Liver (tissue), 9 donors: ENCODE measurements around the gene LRRC45. TPM values are rescaled to one million over a fixed set of nuclear protein-coding genes. Genes with fewer than 3 reads are reported as not detected.
A peak's percentile ranks its signal among the peaks of the same experiment; 100 is the strongest.

Source experiments
- DNase-seq: peaks from one replicate; pipeline ENCODE4 v3.0.0-alpha.2; 2017; ENCODE audit warnings: low spot score
- H3K27ac ChIP-seq, 2 donors: one replicate each; pipeline ENCODE4 v1.7.0; 2013; ENCODE audit warnings: inconsistent platforms in 2 of 2, low read length in 2 of 2, control low read depth in 1 of 2, low read depth in 1 of 2, mild to moderate bottlenecking in 1 of 2
- H3K27me3 ChIP-seq, 4 donors: one replicate each; pipeline versions ENCODE4 v1.6.1 to v1.7.0; 2013; ENCODE audit warnings: low read length in 3 of 4, inconsistent platforms in 1 of 4, mild to moderate bottlenecking in 1 of 4, moderate library complexity in 1 of 4; ENCODE audit not compliant: control insufficient read depth in 4 of 4, insufficient read depth in 4 of 4
- H3K36me3 ChIP-seq, 4 donors: one replicate each; pipeline versions ENCODE4 v1.6.1 to v1.7.0; 2013; ENCODE audit warnings: low read length in 3 of 4, mild to moderate bottlenecking in 3 of 4, low read depth in 1 of 4, moderate library complexity in 1 of 4; ENCODE audit not compliant: control insufficient read depth in 4 of 4, insufficient read depth in 3 of 4
- H3K4me1 ChIP-seq, 4 donors: one replicate each; pipeline versions ENCODE4 v1.6.1 to v1.7.0; 2013; ENCODE audit warnings: low read length in 3 of 4, mild to moderate bottlenecking in 3 of 4, moderate library complexity in 1 of 4; ENCODE audit not compliant: control insufficient read depth in 4 of 4, insufficient read depth in 4 of 4
- H3K4me3 ChIP-seq, 3 donors: one replicate each; pipeline versions ENCODE4 v1.6.1 to v1.7.0; 2013; ENCODE audit warnings: low read length in 3 of 3, control low read depth in 1 of 3, low read depth in 1 of 3, mild to moderate bottlenecking in 1 of 3
- H3K9ac ChIP-seq, 2 donors: one replicate each; pipeline ENCODE4 v1.7.0; 2013; ENCODE audit warnings: low read length in 2 of 2, mild to moderate bottlenecking in 2 of 2, moderate library complexity in 2 of 2, control low read depth in 1 of 2, low read depth in 1 of 2
- H3K9me3 ChIP-seq, 4 donors: one replicate each; pipeline versions ENCODE4 v1.6.1 to v1.7.0; 2013; ENCODE audit warnings: low read length in 3 of 4; ENCODE audit not compliant: control insufficient read depth in 4 of 4
- EGR1 ChIP-seq, 2 donors: IDR thresholded peaks; 2 replicates each; pipeline ENCODE4 v1.6.1; 2016 to 2018; ENCODE audit warnings: antibody characterized with exemption in 2 of 2, low read depth in 2 of 2
- FOXA2 ChIP-seq: IDR thresholded peaks from 2 replicates; pipeline ENCODE4 v1.6.1; 2016; ENCODE audit warnings: antibody characterized with exemption
- HNF4A ChIP-seq, 2 donors: conservative IDR thresholded peaks; 2 replicates each; pipeline ENCODE4 v1.6.1; 2016; ENCODE audit warnings: antibody characterized with exemption in 2 of 2, mild to moderate bottlenecking in 2 of 2
- HNF4G ChIP-seq: IDR thresholded peaks from 2 replicates; pipeline ENCODE4 v1.6.1; 2016; ENCODE audit warnings: antibody characterized with exemption
- JUND ChIP-seq, 2 donors: IDR thresholded peaks; 2 replicates each; pipeline ENCODE4 v1.6.1; 2016; ENCODE audit warnings: antibody characterized with exemption in 2 of 2
- MAX ChIP-seq: IDR thresholded peaks from 2 replicates; pipeline ENCODE4 v1.6.1; 2016; ENCODE audit warnings: antibody characterized with exemption
- NR2F2 ChIP-seq: IDR thresholded peaks from 2 replicates; pipeline ENCODE4 v1.6.1; 2016; ENCODE audit warnings: antibody characterized with exemption
- RXRA ChIP-seq, 2 donors: IDR thresholded peaks; 2 replicates each; pipeline ENCODE4 v1.6.1; 2017 to 2018; ENCODE audit warnings: antibody characterized with exemption in 2 of 2, mild to moderate bottlenecking in 1 of 2
- SP1 ChIP-seq: IDR thresholded peaks from 2 replicates; pipeline ENCODE4 v1.6.1; 2018; ENCODE audit warnings: antibody characterized with exemption, mild to moderate bottlenecking
- TAF1 ChIP-seq: conservative IDR thresholded peaks from 2 replicates; pipeline ENCODE4 v1.6.1; 2016; ENCODE audit warnings: antibody characterized with exemption, mild to moderate bottlenecking
- YY1 ChIP-seq: IDR thresholded peaks from 2 replicates; pipeline ENCODE4 v1.6.1; 2016; ENCODE audit warnings: antibody characterized with exemption, mild to moderate bottlenecking
- WGBS: extraction: QIAGEN DNeasy Blood & Tissue Kit; methylation state at CpG from one replicate; pipeline ENCODE4 v1.1.7; 2013; 5-methylcytosine and 5-hydroxymethylcytosine counted together
- polyA plus RNA-seq, 2 donors: library from polyadenylated mRNA; stranded (reverse) in 1 of 2; unstranded in 1 of 2; fragments of 200-250 nt in 1 of 2; fragments of >200 nt in 1 of 2; fragmentation: Nextera tagmentation in 1 of 2; extraction: Ambion mirVana in 1 of 2; gene quantifications; one replicate each; pipeline versions ENCODE4 v1.2.1 to v1.2.3, GENCODE V29; 2013 to 2015
- total RNA-seq, 2 donors: library from RNA; depleted of rRNA; stranded (reverse); fragments of >200 nt; gene quantifications; one replicate each; pipeline ENCODE4 v1.2.3, GENCODE V29; 2014
- TF ChIP-seq, protein P1 (sequence below): IDR thresholded peaks from 2 replicates; pipeline ENCODE4 v1.6.1; 2016; ENCODE audit warnings: antibody characterized with exemption
- TF ChIP-seq, protein P2 (sequence below): IDR thresholded peaks from 2 replicates; pipeline ENCODE4 v1.6.1; 2016; ENCODE audit warnings: antibody characterized with exemption
- donor health status: healthy.
- donor health status: healthy.
- donor health status: healthy.
- donor health status: healthy.
- donor health status: healthy.

Gene LRRC45
- total and polyA plus RNA-seq, 4 donors, result 4.0 to 14.1 (median 7.0) TPM

GRCh38 chr17:81999587-81999975, 23.5 kb upstream of the LRRC45 start:
- Histone ChIP-seq H3K36me3 (peaks cover 0 to 3% (median under 1%) of the 10 kb centered on the region in 4 donors), H3K9ac (no peak overlapping the region), H3K27me3 (no peaks in the 10 kb centered on the region), H3K9me3 (no peaks in the 10 kb centered on the region), H3K27ac (peak overlapping the region in 1 of 2 donors; percentile 52), H3K4me3 (no peak overlapping the region), H3K4me1 (peaks cover 6 to 21% (median 12%) of the 10 kb centered on the region in 4 donors)
- TF ChIP-seq, protein P1, sequence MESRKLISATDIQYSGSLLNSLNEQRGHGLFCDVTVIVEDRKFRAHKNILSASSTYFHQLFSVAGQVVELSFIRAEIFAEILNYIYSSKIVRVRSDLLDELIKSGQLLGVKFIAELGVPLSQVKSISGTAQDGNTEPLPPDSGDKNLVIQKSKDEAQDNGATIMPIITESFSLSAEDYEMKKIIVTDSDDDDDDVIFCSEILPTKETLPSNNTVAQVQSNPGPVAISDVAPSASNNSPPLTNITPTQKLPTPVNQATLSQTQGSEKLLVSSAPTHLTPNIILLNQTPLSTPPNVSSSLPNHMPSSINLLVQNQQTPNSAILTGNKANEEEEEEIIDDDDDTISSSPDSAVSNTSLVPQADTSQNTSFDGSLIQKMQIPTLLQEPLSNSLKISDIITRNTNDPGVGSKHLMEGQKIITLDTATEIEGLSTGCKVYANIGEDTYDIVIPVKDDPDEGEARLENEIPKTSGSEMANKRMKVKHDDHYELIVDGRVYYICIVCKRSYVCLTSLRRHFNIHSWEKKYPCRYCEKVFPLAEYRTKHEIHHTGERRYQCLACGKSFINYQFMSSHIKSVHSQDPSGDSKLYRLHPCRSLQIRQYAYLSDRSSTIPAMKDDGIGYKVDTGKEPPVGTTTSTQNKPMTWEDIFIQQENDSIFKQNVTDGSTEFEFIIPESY, result no peak
- TF ChIP-seq FOXA2 (no peak), RXRA (IDR thresholded peaks at IDR 0.05) (peak in 1 of 2 donors; percentile 7)
- TF ChIP-seq, protein P2, sequence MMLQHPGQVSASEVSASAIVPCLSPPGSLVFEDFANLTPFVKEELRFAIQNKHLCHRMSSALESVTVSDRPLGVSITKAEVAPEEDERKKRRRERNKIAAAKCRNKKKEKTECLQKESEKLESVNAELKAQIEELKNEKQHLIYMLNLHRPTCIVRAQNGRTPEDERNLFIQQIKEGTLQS, result no peak
- WGBS, result 76% methylated on average over 12 of the region's 12 CpGs
- DNase-seq, result no peak

DNA sequence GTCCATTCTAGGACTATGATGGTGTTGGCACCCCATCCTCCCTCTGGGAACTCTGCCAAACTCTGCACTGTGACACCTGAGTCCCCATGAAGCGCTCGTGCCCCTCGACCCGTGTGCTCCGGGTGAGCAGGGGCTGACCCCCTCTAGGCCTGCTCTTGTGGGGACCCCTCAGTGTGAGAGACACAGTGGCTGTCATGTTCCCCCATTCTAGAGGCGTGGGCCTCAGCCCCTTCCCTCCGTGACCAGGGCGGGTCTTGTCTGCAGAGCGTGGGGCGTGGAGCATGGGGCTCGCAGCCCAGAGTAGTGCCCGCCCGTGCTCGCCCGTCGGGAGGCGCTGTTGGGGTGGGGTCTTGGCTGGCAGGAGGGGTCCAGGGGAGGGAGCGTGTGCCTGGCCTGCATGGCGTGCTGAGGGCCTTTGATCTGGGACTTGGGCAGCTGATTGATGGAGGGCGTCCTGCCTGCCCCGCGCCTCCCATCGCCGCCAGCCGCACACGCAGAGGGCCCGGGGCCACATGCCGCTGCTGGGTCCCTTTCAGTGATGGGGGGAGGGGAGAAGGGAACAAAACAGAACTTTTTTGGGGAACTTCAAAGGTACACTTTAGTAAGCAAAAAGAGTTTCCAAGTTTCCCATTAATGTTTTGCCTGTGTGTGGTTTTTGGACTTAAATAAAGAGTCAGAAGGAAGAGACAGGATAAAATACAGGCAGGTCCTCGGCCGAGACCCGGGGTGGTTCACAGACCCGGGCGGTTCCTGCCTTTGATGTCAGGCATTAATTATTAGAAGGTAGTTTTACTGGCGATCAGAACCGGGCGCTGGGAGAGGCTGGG, 22.9 kb upstream of the LRRC45 start:
- H3K4me1 ChIP-seq, result peaks cover 6 to 20% (median 11%) of the 10 kb centered on the region in 4 donors
- no peaks in the 10 kb centered on the region for H3K27me3 ChIP-seq
- DNase-seq, result no peak
- no peaks in the 10 kb centered on the region for H3K9me3 ChIP-seq
- H3K9ac ChIP-seq, result no peak overlapping the region
- TF ChIP-seq TAF1 (no peak), NR2F2 (no peak), JUND (IDR thresholded peaks at IDR 0.05) (no peak), YY1 (no peak), SP1 (no peak), FOXA2 (no peak), EGR1 (IDR thresholded peaks at IDR 0.05; ENCODE audit: low read depth in 2 of 2) (no peak), MAX (no peak)
- TF ChIP-seq, protein P2, result no peak
- H3K27ac ChIP-seq, result peak overlapping the region; percentile 35 to 52
- WGBS, result 61% methylated on average over 36 of the region's 36 CpGs
- H3K4me3 ChIP-seq, result no peak overlapping the region
- H3K36me3 ChIP-seq, result peaks cover 0 to 3% (median under 1%) of the 10 kb centered on the region in 4 donors

DNA sequence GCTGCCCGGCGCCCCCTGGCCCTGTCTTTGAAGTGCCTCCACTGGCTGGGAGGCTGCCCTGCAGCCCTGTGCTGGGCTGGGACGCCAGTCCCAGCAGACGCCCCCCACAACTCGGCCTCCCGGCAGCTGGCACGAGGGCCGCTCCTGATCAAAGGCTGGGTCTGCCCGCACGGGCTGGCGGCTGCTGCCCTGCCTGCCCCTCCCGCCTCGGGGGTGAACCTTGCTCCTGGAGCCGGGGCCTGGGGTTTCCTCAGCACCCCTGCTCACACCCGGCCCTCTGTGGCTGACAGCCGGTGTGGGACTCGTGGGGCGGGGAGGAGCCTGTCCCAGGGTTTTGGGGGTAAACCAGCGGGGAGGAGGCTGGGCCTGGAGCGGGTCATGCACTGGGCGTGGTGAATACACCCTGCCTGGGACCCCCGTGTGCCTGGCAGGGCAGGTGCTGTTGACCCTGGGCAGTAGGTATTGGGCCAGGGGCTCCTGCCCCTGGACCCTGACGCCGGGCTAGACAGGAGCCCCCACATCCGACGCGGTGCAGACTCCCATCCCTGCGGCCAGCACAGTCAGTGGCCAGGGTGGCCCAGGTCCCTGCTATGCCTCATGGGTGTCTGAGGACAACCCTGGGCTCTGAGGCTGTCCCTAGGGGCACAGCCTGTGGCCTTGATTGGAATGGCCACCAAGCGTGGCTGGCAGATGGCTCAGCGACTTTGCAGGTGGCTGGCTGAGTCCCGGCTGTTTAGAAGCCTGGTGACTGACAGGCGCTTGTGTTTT, 22.1 kb upstream of the LRRC45 start:
- Histone ChIP-seq H3K9me3 (no peaks in the 10 kb centered on the region), H3K27me3 (no peaks in the 10 kb centered on the region), H3K36me3 (peaks cover 0 to 3% (median under 1%) of the 10 kb centered on the region in 4 donors), H3K4me1 (peaks cover 6 to 20% (median 11%) of the 10 kb centered on the region in 4 donors), H3K27ac (peak overlapping the region in 1 of 2 donors; percentile 52), H3K9ac (no peak overlapping the region), H3K4me3 (no peak overlapping the region)
- TF ChIP-seq HNF4A (conservative IDR thresholded peaks at IDR 0.05) (peak in 1 of 2 donors; percentile 56), HNF4G (no peak), SP1 (peak; percentile 49)
- WGBS, result 58% methylated on average over 32 of the region's 32 CpGs
- no peak for DNase-seq
